ENCODE measurements around the gene PTMA. TPM values are rescaled to one million over a fixed set of nuclear protein-coding genes. Genes with fewer than 3 reads are reported as not detected.
A peak's percentile ranks its signal among the peaks of the same experiment; 100 is the strongest.

Gene PTMA
- total RNA-seq, 1 donor from 2014 or later, result 2,102 TPM

DNA sequence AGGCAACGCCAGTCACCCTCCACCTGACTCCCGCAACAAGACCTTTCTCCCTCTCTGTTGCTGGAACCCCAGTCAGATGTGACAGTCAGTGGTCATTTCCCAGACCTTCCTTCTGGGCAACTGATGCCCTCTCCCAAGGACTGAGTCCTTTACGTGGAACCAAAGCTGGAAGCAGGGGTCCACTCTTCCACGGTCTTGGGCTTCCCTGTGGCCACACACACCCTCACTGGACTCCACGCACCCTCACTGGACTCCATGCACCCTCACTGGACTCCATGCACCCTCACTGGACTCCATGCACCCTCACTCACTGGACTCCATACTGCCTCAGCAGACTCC is 7.1 kb downstream of the PTMA start:
- H3K27me3 ChIP-seq, result no peaks in the 10 kb centered on the region
- no peak overlapping the region for H2AFZ ChIP-seq (replicated peaks)
- H3F3A ChIP-seq (ENCODE audit: low read depth), result peaks cover 49% of the 10 kb centered on the region
- Mint-ChIP-seq H3K27me3 (ENCODE audit: insufficient read depth, low read depth) (peaks cover 25% of the 10 kb centered on the region), H3K36me3 (peaks cover 19% of the 10 kb centered on the region), H3K4me3 (no peak overlapping the region), H3K9me3 (no peaks in the 10 kb centered on the region), H3K4me1 (peaks cover 59% of the 10 kb centered on the region), H3K27ac (no peak overlapping the region)
- no peak for DNase-seq (ENCODE audit: low spot score)
- no peak overlapping the region for H3K27ac ChIP-seq
- no peak overlapping the region for H3K4me2 ChIP-seq
- H3K9ac ChIP-seq, result no peak overlapping the region
- H3K4me3 ChIP-seq, result no peak overlapping the region
- H3K4me1 ChIP-seq, result peaks cover 25% of the 10 kb centered on the region
- no peaks in the 10 kb centered on the region for H3K9me3 ChIP-seq (ENCODE audit: low read depth)
- no peak for TF ChIP-seq EZH2 (IDR thresholded peaks at IDR 0.05)
- H4K20me1 ChIP-seq (ENCODE audit: low read depth), result peaks cover 47% of the 10 kb centered on the region
- no peaks in the 10 kb centered on the region for H3K36me3 ChIP-seq
- peaks cover 36% of the 10 kb centered on the region for H3K79me2 ChIP-seq (ENCODE audit: low read depth)

DNA sequence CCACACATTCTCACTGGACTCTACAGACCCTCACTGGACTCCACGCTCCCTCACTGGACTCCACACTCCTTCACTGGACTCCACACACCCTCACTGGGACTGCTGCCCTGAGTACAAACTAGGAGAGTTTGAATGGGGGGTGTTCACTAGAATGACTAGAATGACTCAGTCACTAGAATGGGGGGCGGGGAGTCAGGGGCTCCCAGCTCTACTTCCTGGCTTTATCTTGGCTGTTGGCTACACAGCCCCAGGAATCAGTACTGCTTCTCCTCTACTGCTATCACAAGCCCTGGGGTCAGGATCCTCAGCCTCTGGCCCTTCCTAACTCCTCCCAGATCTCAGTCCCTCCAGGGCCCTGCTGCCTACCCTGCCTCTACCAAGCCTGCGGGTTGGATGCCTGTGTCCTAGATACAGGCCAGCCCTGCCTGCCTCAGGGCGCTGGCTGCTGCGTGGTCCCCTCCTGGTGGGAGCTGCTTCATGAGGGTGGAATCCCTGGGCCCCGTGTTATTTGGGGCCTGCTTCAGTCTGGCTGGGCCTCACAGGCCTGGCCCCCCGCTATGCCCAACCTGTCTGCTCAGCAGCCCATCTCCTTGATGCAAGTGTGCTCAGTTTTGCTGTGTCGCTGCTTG is 7.8 kb downstream of the PTMA start:
- peaks cover 18% of the 10 kb centered on the region for H3K36me3 Mint-ChIP-seq
- no peak overlapping the region for H3K27ac Mint-ChIP-seq
- Histone ChIP-seq H3K9ac (no peak overlapping the region), H4K20me1 (ENCODE audit: low read depth) (peaks cover 40% of the 10 kb centered on the region), H3F3A (ENCODE audit: low read depth) (peaks cover 43% of the 10 kb centered on the region), H3K4me2 (no peak overlapping the region), H3K27me3 (no peaks in the 10 kb centered on the region), H2AFZ (replicated peaks) (no peak overlapping the region), H3K4me1 (peaks cover 25% of the 10 kb centered on the region), H3K36me3 (no peaks in the 10 kb centered on the region), H3K4me3 (no peak overlapping the region), H3K79me2 (ENCODE audit: low read depth) (peaks cover 29% of the 10 kb centered on the region), H3K27ac (no peak overlapping the region), H3K9me3 (ENCODE audit: low read depth) (no peaks in the 10 kb centered on the region)
- DNase-seq (ENCODE audit: low spot score), result no peak
- TF ChIP-seq, protein P1, sequence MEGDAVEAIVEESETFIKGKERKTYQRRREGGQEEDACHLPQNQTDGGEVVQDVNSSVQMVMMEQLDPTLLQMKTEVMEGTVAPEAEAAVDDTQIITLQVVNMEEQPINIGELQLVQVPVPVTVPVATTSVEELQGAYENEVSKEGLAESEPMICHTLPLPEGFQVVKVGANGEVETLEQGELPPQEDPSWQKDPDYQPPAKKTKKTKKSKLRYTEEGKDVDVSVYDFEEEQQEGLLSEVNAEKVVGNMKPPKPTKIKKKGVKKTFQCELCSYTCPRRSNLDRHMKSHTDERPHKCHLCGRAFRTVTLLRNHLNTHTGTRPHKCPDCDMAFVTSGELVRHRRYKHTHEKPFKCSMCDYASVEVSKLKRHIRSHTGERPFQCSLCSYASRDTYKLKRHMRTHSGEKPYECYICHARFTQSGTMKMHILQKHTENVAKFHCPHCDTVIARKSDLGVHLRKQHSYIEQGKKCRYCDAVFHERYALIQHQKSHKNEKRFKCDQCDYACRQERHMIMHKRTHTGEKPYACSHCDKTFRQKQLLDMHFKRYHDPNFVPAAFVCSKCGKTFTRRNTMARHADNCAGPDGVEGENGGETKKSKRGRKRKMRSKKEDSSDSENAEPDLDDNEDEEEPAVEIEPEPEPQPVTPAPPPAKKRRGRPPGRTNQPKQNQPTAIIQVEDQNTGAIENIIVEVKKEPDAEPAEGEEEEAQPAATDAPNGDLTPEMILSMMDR (IDR thresholded peaks at IDR 0.05), result no peak
- TF ChIP-seq EZH2 (IDR thresholded peaks at IDR 0.05), result no peak
- no peak for TF ChIP-seq EZH2phosphoT487 (IDR thresholded peaks at IDR 0.05)
- no peaks in the 10 kb centered on the region for H3K9me3 Mint-ChIP-seq
- no peak overlapping the region for H3K4me3 Mint-ChIP-seq
- H3K27me3 Mint-ChIP-seq (ENCODE audit: insufficient read depth, low read depth), result peaks cover 22% of the 10 kb centered on the region
- H3K4me1 Mint-ChIP-seq, result peaks cover 58% of the 10 kb centered on the region

GRCh38 chr2:231716666-231717280 is 8.4 kb downstream of the PTMA start:
- Histone ChIP-seq H2AFZ (replicated peaks) (no peak overlapping the region), H3K36me3 (no peaks in the 10 kb centered on the region), H3K27me3 (no peaks in the 10 kb centered on the region), H3K4me1 (peaks cover 20% of the 10 kb centered on the region), H3K9me3 (ENCODE audit: low read depth) (no peaks in the 10 kb centered on the region), H3K4me3 (no peak overlapping the region), H4K20me1 (ENCODE audit: low read depth) (peaks cover 33% of the 10 kb centered on the region), H3K4me2 (no peak overlapping the region), H3K27ac (no peak overlapping the region), H3F3A (ENCODE audit: low read depth) (peaks cover 36% of the 10 kb centered on the region), H3K9ac (no peak overlapping the region), H3K79me2 (ENCODE audit: low read depth) (peaks cover 23% of the 10 kb centered on the region)
- H3K4me1 Mint-ChIP-seq, result peaks cover 54% of the 10 kb centered on the region
- H3K9me3 Mint-ChIP-seq, result no peaks in the 10 kb centered on the region
- H3K27ac Mint-ChIP-seq, result peak overlapping the region; percentile 53
- peaks cover 11% of the 10 kb centered on the region for H3K36me3 Mint-ChIP-seq
- no peak overlapping the region for H3K4me3 Mint-ChIP-seq
- TF ChIP-seq, protein P1 (IDR thresholded peaks at IDR 0.05), result no peak
- TF ChIP-seq EZH2phosphoT487 (IDR thresholded peaks at IDR 0.05), result no peak
- no peak for DNase-seq (ENCODE audit: low spot score)
- H3K27me3 Mint-ChIP-seq (ENCODE audit: insufficient read depth, low read depth), result peaks cover 18% of the 10 kb centered on the region
